Right lobe of liver (tissue), 4 donors: Measurements from ENCODE around the gene PRPF8.

ENCODE experiments used
- POLR2A ChIP-seq: fragments of 450-650 bp; IDR thresholded peaks from one replicate; pipeline ENCODE4 v1.6.1; 2017; ENCODE audit warnings: antibody characterized with exemption, mild to moderate bottlenecking
- TF ChIP-seq, protein P1 (sequence below), 4 donors: fragments of 200-600 bp in 3 of 4; fragments of 450-650 bp in 1 of 4; IDR thresholded peaks; one replicate each; pipeline versions ENCODE4 v1.5.1 to v1.8.0; 2016 to 2022; ENCODE audit warnings: antibody characterized with exemption in 4 of 4, mild to moderate bottlenecking in 2 of 4
- donor health status: DM: no; HTN: no; CAD: no.
- donor health status: DM: no; HTN: no; CAD: no.
- donor health status: DM: no; HTN: yes; CAD: no.

DNA sequence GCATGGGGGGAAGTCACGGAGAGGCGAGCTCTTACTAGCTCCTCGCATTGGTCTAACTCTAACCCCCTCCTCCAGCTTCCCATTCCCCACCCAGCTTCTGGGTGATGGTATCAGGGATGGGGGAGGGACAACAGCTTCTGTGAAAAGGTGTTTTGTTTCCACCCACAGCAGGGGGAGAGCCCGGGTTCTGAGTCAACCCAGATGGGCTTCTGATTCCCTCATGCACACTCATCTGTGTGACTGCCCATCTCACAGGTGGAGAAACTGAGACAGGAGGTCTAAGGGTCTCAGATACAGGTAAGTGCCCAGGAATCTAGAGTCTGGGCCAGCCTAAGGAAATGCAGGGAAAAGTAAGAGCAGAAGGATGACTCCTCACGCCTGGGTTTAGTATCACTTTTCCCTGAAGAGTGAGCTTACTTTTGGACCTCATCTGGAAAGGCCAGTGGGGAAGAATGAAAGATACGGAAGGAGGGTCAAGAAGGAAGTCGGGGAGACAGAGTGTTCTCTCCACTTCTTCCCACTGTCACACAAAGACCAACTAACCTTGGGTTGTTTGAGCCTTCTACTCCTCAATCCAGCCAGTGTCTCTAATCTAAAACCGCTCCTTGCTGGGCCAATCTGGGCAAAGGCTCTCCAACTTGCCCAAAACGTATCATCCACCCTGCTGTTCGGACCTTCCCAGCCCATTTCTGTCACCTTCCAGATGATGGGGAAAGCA, 28.7 kb upstream of the PRPF8 start:
- TF ChIP-seq, protein P1, sequence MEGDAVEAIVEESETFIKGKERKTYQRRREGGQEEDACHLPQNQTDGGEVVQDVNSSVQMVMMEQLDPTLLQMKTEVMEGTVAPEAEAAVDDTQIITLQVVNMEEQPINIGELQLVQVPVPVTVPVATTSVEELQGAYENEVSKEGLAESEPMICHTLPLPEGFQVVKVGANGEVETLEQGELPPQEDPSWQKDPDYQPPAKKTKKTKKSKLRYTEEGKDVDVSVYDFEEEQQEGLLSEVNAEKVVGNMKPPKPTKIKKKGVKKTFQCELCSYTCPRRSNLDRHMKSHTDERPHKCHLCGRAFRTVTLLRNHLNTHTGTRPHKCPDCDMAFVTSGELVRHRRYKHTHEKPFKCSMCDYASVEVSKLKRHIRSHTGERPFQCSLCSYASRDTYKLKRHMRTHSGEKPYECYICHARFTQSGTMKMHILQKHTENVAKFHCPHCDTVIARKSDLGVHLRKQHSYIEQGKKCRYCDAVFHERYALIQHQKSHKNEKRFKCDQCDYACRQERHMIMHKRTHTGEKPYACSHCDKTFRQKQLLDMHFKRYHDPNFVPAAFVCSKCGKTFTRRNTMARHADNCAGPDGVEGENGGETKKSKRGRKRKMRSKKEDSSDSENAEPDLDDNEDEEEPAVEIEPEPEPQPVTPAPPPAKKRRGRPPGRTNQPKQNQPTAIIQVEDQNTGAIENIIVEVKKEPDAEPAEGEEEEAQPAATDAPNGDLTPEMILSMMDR (IDR thresholded peaks at IDR 0.05): no peak
- no peak for TF ChIP-seq POLR2A
